Measurements from ENCODE around the gene ATP5MG.

Gene ATP5MG

DNA sequence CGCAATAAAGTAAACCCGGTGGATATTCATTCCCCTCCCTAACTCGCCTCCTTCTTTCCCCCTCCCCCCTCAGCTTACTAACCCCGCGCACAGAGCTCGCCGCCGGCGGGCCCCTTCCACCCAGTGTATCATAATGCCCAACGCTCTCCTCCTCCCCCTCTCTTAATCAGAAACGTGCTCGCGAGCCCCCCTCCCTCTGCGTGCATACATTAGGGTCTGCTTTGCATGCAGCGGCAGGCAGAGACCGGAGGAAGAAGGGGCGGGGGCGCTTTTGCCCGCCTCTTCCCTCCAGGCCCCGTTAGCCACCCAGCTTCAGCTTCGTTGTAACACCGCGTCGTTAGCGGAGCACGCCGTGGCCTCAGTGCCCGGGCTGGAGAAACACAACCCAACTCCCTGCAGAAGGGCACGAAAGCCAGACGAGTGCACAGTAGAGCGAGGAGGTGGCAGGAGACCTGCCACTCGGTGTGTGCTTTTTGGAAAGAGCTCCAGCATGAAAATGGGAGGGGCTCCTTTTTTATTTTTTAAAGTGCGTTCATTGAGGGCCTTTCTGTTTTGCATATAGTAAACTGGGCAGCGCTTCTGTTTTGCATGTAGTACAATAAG, 34.0 kb downstream of the ATP5MG start:
- TF ChIP-seq EZH2 (IDR thresholded peaks at IDR 0.05; ENCODE audit: borderline replicate concordance, low read length) = no peak
- TF ChIP-seq, protein P1, sequence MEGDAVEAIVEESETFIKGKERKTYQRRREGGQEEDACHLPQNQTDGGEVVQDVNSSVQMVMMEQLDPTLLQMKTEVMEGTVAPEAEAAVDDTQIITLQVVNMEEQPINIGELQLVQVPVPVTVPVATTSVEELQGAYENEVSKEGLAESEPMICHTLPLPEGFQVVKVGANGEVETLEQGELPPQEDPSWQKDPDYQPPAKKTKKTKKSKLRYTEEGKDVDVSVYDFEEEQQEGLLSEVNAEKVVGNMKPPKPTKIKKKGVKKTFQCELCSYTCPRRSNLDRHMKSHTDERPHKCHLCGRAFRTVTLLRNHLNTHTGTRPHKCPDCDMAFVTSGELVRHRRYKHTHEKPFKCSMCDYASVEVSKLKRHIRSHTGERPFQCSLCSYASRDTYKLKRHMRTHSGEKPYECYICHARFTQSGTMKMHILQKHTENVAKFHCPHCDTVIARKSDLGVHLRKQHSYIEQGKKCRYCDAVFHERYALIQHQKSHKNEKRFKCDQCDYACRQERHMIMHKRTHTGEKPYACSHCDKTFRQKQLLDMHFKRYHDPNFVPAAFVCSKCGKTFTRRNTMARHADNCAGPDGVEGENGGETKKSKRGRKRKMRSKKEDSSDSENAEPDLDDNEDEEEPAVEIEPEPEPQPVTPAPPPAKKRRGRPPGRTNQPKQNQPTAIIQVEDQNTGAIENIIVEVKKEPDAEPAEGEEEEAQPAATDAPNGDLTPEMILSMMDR (IDR thresholded peaks at IDR 0.05; ENCODE audit: low read length) = no peak
- Histone ChIP-seq H3F3A (ENCODE audit: insufficient read depth, low read length) (no peaks in the 10 kb centered on the region), H3K79me2 (ENCODE audit: insufficient read depth, low read length) (peaks cover 37% of the 10 kb centered on the region), H3K9me2 (ENCODE audit: low read depth, low read length) (no peaks in the 10 kb centered on the region), H3K4me3 (ENCODE audit: low read depth, low read length, poor library complexity, severe bottlenecking) (peak overlapping the region; percentile 88), H3K9ac (ENCODE audit: low read length) (peak overlapping the region; percentile 79), H3K9me3 (ENCODE audit: low read length) (no peaks in the 10 kb centered on the region), H3K36me3 (ENCODE audit: insufficient read depth, low read length) (no peaks in the 10 kb centered on the region), H2AFZ (ENCODE audit: low read length) (peak overlapping the region; percentile 81), H3K27ac (ENCODE audit: low read depth, low read length, poor library complexity, severe bottlenecking) (peak overlapping the region; percentile 91), H4K20me1 (ENCODE audit: insufficient read depth, low read length) (no peaks in the 10 kb centered on the region), H3K27me3 (ENCODE audit: insufficient read depth, low read length) (no peaks in the 10 kb centered on the region), H3K4me2 (ENCODE audit: low read length) (peak overlapping the region; percentile 99), H3K4me1 (ENCODE audit: insufficient read depth, low read length, severe bottlenecking) (peaks cover 34% of the 10 kb centered on the region)

DNA sequence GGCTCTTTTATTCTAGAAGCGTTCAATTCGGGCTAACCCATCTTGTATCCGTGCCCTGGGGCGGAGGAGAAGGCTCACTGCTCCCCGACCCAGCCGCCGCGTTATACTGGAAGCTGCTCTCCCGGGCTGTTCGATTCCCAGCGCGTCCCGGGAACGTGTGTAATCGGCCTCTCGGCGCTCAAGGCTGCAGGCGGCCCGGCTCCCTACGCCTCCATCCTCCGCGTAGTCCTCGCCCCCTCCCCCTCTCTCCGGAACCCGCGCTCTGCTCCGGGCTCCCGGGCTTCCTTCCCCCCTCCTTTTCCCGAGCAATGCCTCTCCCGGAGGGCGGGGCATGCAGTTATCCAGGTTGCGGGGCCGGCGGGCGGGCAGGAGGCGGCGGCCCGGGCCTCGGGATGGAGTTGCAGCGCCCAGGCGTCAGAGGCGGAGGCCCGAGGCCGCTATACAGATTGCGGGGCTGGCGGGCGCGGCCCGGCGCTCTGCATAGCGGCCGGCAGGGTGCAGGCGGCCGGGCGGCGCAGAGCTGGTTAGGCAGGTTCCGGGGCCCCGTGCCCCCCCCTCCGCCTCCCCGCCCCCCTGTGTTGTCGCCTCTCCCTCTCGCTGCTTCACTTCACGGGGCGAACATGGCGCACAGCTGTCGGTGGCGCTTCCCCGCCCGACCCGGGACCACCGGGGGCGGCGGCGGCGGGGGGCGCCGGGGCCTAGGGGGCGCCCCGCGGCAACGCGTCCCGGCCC, 34.7 kb downstream of the ATP5MG start, which contains the start of gene KMT2A:
Gene KMT2A, plus strand, starts transcription at position 600 of the 732 bp plus-strand sequence. Its CDS starts 21 bp downstream, at position 621.
- TF ChIP-seq, protein P1 (IDR thresholded peaks at IDR 0.05; ENCODE audit: low read length) = no peak
- TF ChIP-seq EZH2 (IDR thresholded peaks at IDR 0.05; ENCODE audit: borderline replicate concordance, low read length) = no peak
- peaks cover 41% of the 10 kb centered on the region for H3K4me1 ChIP-seq (ENCODE audit: insufficient read depth, low read length, severe bottlenecking)
- no peaks in the 10 kb centered on the region for H3K27me3 ChIP-seq (ENCODE audit: insufficient read depth, low read length)
- H3K4me2 ChIP-seq (ENCODE audit: low read length) = peak within 1 kb of the TSS; percentile 99
- H3K9me3 ChIP-seq (ENCODE audit: low read length) = no peaks in the 10 kb centered on the region
- H2AFZ ChIP-seq (ENCODE audit: low read length) = peak within 1 kb of the TSS; percentile 81
- 0 out of 2 replicates have a peak, but pooled peaks cover 5% of the 10 kb centered on the region for H3K36me3 ChIP-seq (ENCODE audit: insufficient read depth, low read length)
- peak within 1 kb of the TSS; percentile 91 for H3K9ac ChIP-seq (ENCODE audit: low read length)
- peak within 1 kb of the TSS; percentile 91 for H3K27ac ChIP-seq (ENCODE audit: low read depth, low read length, poor library complexity, severe bottlenecking)
- peaks cover 44% of the 10 kb centered on the region for H3K79me2 ChIP-seq (ENCODE audit: insufficient read depth, low read length)
- H4K20me1 ChIP-seq (ENCODE audit: insufficient read depth, low read length) = no peaks in the 10 kb centered on the region
- no peaks in the 10 kb centered on the region for H3F3A ChIP-seq (ENCODE audit: insufficient read depth, low read length)
- peak within 1 kb of the TSS; percentile 88 for H3K4me3 ChIP-seq (ENCODE audit: low read depth, low read length, poor library complexity, severe bottlenecking)
- no peaks in the 10 kb centered on the region for H3K9me2 ChIP-seq (ENCODE audit: low read depth, low read length)

DNA sequence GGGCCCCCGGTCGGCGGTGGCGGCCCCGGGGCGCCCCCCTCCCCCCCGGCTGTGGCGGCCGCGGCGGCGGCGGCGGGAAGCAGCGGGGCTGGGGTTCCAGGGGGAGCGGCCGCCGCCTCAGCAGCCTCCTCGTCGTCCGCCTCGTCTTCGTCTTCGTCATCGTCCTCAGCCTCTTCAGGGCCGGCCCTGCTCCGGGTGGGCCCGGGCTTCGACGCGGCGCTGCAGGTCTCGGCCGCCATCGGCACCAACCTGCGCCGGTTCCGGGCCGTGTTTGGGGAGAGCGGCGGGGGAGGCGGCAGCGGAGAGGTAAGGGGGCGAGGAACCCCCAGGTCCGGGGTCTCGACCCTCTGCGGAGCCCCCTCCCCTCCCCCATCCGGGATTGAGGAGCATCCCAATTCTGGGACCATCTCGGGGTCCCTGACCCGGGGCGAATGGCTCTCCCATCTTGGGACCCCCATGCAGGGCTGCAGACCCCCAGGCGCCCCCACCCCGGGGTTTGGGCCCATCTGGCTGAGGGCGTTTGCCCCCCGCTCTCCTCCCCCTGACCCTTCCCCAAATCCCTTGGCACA, 35.3 kb downstream of the ATP5MG start:
- H3K9me2 ChIP-seq (ENCODE audit: low read depth, low read length) = no peaks in the 10 kb centered on the region
- peaks cover 50% of the 10 kb centered on the region for H3K79me2 ChIP-seq (ENCODE audit: insufficient read depth, low read length)
- peak overlapping the region; percentile 98 for H3K4me2 ChIP-seq (ENCODE audit: low read length)
- H4K20me1 ChIP-seq (ENCODE audit: insufficient read depth, low read length) = no peaks in the 10 kb centered on the region
- peak overlapping the region; percentile 91 for H3K9ac ChIP-seq (ENCODE audit: low read length)
- peak overlapping the region; percentile 25 for H3K27ac ChIP-seq (ENCODE audit: low read depth, low read length, poor library complexity, severe bottlenecking)
- no peak for TF ChIP-seq EZH2 (IDR thresholded peaks at IDR 0.05; ENCODE audit: borderline replicate concordance, low read length)
- TF ChIP-seq, protein P1 (IDR thresholded peaks at IDR 0.05; ENCODE audit: low read length) = no peak
- H3K36me3 ChIP-seq (ENCODE audit: insufficient read depth, low read length) = 0 out of 2 replicates have a peak, but pooled peaks cover 5% of the 10 kb centered on the region
- H2AFZ ChIP-seq (ENCODE audit: low read length) = no peak overlapping the region
- no peaks in the 10 kb centered on the region for H3K27me3 ChIP-seq (ENCODE audit: insufficient read depth, low read length)
- no peaks in the 10 kb centered on the region for H3F3A ChIP-seq (ENCODE audit: insufficient read depth, low read length)
- H3K4me1 ChIP-seq (ENCODE audit: insufficient read depth, low read length, severe bottlenecking) = peaks cover 48% of the 10 kb centered on the region
- H3K4me3 ChIP-seq (ENCODE audit: low read depth, low read length, poor library complexity, severe bottlenecking) = peak overlapping the region; percentile 88
- H3K9me3 ChIP-seq (ENCODE audit: low read length) = no peaks in the 10 kb centered on the region

Measured in OCI-LY1 (cell line).